Peyer's patch (tissue), 4 donors: ENCODE measurements around the gene ATP2B2.

Experiments
- CTCF ChIP-seq, 6 experiments: fragments of 450-650 bp in 4 of 6; fragments of 200-600 bp in 2 of 6; sonication (generic) in 1 of 6; IDR thresholded peaks; one replicate each; pipeline ENCODE4 v1.5.1; 2017 to 2019; ENCODE audit warnings: antibody characterized with exemption in 6 of 6, mild to moderate bottlenecking in 3 of 6, moderate library complexity in 1 of 6
- POLR2A ChIP-seq, 2 donors: fragments of 450-650 bp; IDR thresholded peaks; one replicate each; pipeline ENCODE4 v1.5.1; 2017; ENCODE audit warnings: antibody characterized with exemption in 2 of 2, mild to moderate bottlenecking in 2 of 2, moderate library complexity in 2 of 2

- no peak for TF ChIP-seq CTCF (IDR thresholded peaks at IDR 0.05)
- TF ChIP-seq POLR2A (IDR thresholded peaks at IDR 0.05): no peak
Measured at GRCh38 chr3:10345911-10346310, 159.5 kb downstream of the ATP2B2 start.
